ENCODE data around the gene LTBP4.

DNA sequence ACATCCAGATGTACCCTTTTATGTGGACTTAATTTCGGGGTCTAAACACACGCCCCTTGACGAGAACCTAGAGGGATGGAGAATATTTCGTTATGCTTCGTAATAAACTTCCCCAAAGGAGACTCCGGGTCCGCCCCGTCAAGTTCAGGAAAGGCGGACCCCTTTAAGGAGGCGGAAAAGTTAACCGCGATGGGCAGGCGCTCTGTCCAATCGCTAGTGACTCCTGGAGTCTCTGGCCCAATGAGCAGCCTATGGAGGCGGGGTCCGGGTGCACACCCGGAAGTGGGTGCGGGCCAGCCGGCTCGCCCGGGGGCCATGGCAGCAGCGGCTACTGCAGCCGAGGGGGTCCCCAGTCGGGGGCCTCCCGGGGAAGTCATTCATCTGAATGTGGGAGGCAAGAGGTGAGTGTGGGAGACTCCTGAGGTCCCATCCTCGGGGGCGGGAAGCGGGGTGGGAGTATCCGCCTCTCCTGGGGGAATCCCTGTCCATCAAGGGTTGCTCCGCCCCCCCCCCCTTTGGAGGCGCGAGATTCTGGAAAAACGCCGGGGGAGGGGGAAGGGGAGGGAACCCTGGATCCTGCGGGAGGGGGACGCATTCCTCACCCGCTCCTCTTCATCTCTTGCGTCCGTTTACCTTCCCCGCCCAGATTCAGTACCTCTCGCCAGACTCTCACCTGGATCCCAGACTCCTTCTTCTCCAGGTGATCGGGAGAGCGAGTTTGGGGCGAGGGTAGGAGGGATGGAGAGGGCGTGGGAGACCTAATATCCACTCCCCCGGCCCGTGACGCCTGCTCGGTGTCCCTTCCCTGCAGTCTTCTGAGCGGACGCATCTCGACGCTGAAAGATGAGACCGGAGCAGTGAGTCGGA lies 24.4 kb upstream of the LTBP4 start, which contains the start of gene SHKBP1:
- peak; percentile 99 for TF ChIP-seq ELF1 (CRISPR knock-in tag; IDR thresholded peaks at IDR 0.05)
- no peak for TF ChIP-seq ZNF556 (CRISPR knock-in tag; IDR thresholded peaks at IDR 0.05; ENCODE audit: borderline replicate concordance)

Data from HepG2 (cell line).